IMR-90 (cell line): ENCODE results near the gene C8B.

Experiments used
- CEBPB ChIP-seq: IDR thresholded peaks from 2 replicates; pipeline ENCODE4 v1.6.1; 2012; ENCODE audit warnings: low read depth, low read length, improper control_type of control experiment
- CHD1 ChIP-seq: IDR thresholded peaks from 2 replicates; pipeline ENCODE4 v1.6.1; 2012; ENCODE audit warnings: low read depth, low read length, improper control_type of control experiment
- CTCF ChIP-seq: conservative IDR thresholded peaks from 2 replicates; pipeline ENCODE4 v1.5.1; 2012; ENCODE audit warnings: mild to moderate bottlenecking, low read depth, low read length, improper control_type of control experiment
- MAZ ChIP-seq: IDR thresholded peaks from 2 replicates; pipeline ENCODE4 v1.6.1; 2012; ENCODE audit warnings: low read depth, mild to moderate bottlenecking, low read length, improper control_type of control experiment, moderate library complexity, borderline replicate concordance
- POLR2A ChIP-seq: IDR thresholded peaks from 2 replicates; pipeline ENCODE4 v1.6.1; 2012; ENCODE audit warnings: mild to moderate bottlenecking, low read depth, low read length
- RAD21 ChIP-seq: IDR thresholded peaks from 2 replicates; pipeline ENCODE4 v1.6.1; 2012; ENCODE audit warnings: low read length, improper control_type of control experiment
- RFX5 ChIP-seq: IDR thresholded peaks from 2 replicates; pipeline ENCODE4 v1.8.0; 2012; ENCODE audit warnings: low read depth, mild to moderate bottlenecking, low read length, moderate library complexity
- USF2 ChIP-seq: fragments of 150-350 bp; IDR thresholded peaks from 2 replicates; pipeline ENCODE4 v1.6.1; 2017; ENCODE audit warnings: mild to moderate bottlenecking, antibody characterized with exemption, low read length, low read depth

GRCh38 chr1:56912325-56912724 is 53.5 kb downstream of the C8B start:
- no peak for TF ChIP-seq CTCF
- TF ChIP-seq RAD21 = no peak
- TF ChIP-seq RFX5 = no peak
- no peak for TF ChIP-seq POLR2A
- TF ChIP-seq MAZ = no peak
- no peak for TF ChIP-seq CEBPB
- TF ChIP-seq CHD1 = no peak
- TF ChIP-seq USF2 = no peak
